NCI-H146 treated with DMSO at 0.1 percent for 48 hours (cell line): ENCODE results near the gene AVL9.
"Not testable (repeated sequence)": the region's sequence is repeated elsewhere in the genome, so short reads cannot be mapped to it uniquely, and the experiment has no call there.

Experiments used
- DNase-seq: peaks from one replicate; lab custom pipeline; 2025; ENCODE audit not compliant: unreplicated experiment; lab: John Stamatoyannopoulos, UW

The AVL9 gene

GRCh38 chr7:32495298-32496051 is at the start of gene AVL9:
TSS of gene AVL9 (plus strand) at chr7:32495489. CDS start at chr7:32495710, 221 bp downstream.
- peak; percentile 87 for DNase-seq

GRCh38 chr7:32447218-32447617 is 48.1 kb upstream of the AVL9 start:
- DNase-seq: no peak

DNA sequence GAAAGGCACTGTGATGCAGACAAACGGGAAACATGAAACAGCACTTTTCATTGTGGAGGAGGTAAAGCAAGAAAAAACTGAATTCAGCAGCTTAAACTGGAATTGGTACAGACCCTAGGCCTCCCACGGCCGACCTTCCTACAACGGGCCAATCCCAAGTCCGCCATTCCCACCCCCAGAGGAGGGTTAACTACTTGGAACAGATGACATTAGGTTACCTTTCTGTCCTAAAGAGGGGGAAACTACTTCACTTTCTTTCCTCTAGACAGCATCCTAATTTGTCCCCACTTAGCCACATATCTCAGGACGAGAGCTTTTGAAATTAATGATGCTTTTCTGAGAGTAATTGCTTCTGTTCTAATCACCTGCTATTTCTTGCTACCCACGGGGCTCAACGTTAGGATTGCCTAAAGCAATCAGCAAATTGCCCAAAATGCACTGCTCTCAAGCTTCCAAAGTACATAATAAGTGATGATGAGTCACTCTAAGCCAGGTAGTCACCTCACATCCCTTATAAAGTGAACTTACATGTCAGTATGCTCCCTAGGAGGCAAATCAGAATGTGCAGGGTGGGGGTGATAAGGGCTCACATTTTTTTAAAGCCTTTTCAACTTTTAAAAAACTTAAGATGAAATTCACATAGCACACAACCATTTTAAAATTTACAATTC is 41.8 kb upstream of the AVL9 start:
- DNase-seq: no peak

DNA sequence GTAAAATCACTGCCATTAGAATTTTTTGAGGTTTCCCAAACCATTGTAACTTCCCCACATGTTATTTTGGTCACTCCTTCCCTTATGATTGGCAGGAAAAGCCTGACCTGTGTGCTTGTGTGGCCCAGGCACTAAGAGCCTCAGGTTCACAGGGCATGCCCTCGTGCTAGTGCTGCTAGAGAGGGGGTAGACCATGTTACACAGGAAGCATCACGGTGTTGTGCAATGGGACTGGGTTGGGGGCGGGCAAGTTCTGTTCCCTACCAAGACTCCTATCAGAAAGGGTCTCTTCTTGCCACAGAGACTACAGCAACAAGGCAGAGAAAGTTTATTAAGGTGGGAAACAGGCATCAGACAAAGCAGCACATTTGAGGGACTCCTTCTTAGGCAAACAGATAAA is 37.3 kb upstream of the AVL9 start:
- no peak for DNase-seq

GRCh38 chr7:32459788-32460187 is 35.5 kb upstream of the AVL9 start:
- no peak for DNase-seq

DNA sequence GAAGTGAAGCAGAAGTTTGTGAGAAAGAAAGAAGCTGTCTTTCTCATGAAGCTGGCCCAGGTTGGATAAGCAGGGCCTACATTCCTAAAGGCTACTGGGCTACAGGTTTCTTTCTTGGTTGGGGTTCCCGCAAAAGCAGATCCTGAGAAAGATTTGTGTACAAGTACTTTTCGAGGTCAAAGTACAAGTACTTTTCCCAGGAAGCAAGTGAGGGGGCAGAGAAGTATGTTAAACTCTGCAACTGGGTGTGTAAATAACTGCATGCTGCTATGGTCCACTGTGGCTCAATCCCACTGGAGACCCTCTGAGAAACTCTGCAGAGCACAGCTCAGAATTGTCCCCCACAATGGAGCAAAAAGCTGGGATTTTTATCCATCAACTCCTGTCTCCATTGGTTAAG is 33.8 kb upstream of the AVL9 start:
- DNase-seq: no peak

GRCh38 chr7:32462451-32462850 is 32.8 kb upstream of the AVL9 start:
- no peak for DNase-seq

GRCh38 chr7:32462977-32463376 is 32.3 kb upstream of the AVL9 start:
- DNase-seq: no peak

DNA sequence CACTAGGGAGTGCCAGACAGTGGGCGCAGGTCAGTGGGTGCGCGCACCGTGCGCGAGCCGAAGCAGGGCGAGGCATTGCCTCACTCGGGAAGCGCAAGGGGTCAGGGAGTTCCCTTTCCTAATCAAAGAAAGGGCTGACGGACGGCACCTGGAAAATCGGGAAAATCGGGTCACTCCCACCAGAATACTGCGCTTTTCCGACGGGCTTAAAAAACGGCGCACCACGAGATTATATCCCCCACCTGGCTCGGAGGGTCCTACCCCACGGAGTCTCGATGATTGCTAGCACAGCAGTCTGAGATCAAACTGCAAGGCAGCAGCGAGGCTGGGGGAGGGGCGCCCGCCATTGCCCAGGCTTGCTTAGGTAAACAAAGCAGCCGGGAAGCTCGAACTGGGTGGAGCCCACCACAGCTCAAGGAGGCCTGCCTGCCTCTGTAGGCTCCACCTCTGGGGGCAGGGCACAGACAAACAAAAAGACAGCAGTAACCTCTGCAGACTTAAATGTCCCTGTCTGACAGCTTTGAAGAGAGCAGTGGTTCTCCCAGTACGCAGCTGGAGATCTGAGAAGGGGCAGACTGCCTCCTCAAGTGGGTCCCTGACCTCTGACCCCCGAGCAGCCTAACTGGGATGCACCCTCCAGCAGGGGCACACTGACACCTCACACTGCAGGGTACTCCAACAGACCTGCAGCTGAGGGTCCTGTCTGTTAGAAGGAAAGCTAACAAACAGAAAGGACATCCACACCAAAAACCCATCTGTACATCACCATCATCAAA is 30.5 kb upstream of the AVL9 start:
- DNase-seq: not testable (repeated sequence)

GRCh38 chr7:32470004-32470403 is 25.3 kb upstream of the AVL9 start:
- DNase-seq: not testable (repeated sequence)

DNA sequence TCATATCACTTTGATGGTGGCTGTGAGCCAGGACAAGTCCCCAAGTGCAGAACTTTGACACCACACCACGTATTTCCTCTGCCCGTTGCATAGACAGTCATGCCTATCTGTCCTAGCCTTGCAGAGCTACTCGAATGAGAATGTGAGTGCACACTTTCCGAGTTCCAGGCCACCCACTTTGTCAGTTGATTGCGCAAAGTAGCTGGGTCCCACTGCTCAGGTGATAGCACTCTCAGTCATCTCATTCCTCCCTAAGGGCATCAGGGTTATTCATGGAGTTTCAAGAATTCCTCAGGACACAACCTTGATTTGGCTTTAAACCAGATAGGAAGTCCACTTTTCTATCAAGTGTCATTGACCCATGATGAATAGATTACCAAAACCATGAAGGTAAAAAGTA is 24.4 kb upstream of the AVL9 start:
- no peak for DNase-seq

GRCh38 chr7:32472015-32472414 is 23.3 kb upstream of the AVL9 start:
- DNase-seq: no peak

GRCh38 chr7:32474008-32474407 is 21.3 kb upstream of the AVL9 start:
- no peak for DNase-seq

- DNase-seq: no peak
Measured at GRCh38 chr7:32476816-32477648, 18.3 kb upstream of the AVL9 start.

- DNase-seq: no peak
Measured at GRCh38 chr7:32477649-32477980, 17.7 kb upstream of the AVL9 start.

DNA sequence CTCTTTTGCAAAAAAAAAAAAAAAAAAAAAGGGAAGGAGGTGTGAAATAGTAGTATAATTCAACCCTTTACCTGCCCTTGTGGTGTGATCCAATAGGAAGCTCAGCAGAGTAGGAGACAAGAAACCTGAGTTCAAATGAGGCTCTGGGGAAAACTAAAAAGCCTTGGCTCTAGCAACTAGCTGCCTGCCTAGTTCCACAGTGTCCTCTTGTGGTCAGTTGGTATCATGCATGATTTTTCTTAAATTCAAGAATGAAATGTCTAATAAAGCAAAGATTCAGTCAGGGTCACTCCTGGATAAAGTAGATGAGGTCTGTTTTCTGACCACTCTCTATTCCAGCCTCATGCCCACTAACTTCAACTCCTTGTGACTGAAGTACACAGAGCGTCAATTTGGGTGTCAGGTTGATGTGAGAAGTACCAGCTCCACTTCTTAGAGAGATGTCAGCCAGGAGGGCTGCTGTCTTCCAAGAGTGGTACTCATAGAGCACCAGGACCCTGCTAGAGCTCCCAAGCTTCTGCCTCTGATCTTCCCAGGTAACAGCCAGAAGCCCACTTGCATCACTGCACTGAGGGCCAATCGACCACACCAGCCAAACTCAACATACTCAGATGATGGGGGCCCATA is 15.6 kb upstream of the AVL9 start:
- no peak for DNase-seq

DNA sequence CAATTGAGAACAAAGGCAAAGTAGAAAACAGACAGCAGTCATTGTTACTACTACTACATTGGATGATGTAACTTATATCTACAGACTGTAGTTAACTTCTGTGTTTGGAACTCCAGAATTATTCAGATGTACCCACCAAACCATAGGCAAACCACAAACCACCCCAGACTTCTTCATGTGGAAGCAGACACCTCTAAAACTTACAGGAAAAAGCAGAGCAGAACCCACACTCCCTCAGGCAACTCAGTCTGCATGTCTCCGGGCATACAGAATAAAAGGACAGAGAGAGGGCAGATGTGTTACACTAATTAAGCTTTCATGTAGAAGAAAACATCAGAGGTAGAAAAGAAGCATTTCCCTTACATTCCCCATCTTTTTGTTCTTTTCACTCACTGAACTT is 14.1 kb upstream of the AVL9 start:
- DNase-seq: no peak

GRCh38 chr7:32481921-32482320 is 13.4 kb upstream of the AVL9 start:
- DNase-seq: no peak

- DNase-seq: no peak
Measured at GRCh38 chr7:32489788-32490126, 5.5 kb upstream of the AVL9 start.

DNA sequence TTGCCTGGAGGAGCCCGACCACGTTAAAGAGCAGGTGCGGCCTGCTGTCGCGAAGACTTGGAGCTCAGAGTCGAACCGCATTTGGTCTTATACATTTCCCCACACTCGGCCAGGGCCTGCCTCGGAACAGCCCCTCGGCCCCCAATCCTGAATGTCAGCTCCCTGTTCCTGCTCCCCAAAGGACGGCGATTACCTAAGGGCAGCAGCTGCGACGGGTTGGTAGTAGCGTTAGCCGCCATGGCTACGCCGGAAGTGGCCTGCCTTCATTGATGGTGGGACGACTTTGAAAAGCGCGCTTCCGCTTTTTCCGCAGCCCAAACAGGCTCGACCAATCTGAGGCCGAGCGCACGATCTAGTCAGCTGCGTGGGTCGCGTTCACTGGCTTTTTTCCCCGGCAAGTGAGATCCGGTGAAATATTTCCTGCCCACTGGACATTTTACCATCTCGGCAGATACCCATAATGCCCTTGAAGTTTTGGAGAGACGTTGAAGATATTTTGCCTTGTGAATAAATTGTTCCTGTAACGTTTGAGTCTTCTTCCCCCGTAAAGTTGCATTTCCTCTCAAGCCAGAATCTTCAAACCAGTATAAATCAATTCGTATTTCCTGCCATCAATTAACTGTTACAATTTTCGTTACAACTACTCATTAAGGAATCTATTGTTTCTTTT is 5.0 kb upstream of the AVL9 start, which contains the start of gene LSM5:
LSM5 (minus strand) TSS at position 254 of the 670 bp plus-strand sequence; CDS start at position 239, 15 bp downstream.
- peak; percentile 83 for DNase-seq
